ENCODE data around the gene PTPRR.

PTPRR gene

GRCh38 chr12:70910666-70911065 lies 9.9 kb downstream of the PTPRR start:
- Histone ChIP-seq H3F3A (ENCODE audit: low read depth) (no peaks in the 10 kb centered on the region), H3K9me3 (ENCODE audit: insufficient read depth, low read depth, low read length) (no peaks in the 10 kb centered on the region), H3K79me2 (ENCODE audit: insufficient read depth, low read length) (no peaks in the 10 kb centered on the region), H3K9ac (ENCODE audit: low read depth, low read length, poor library complexity, severe bottlenecking) (no peak overlapping the region), H2AFZ (ENCODE audit: low read length) (no peak overlapping the region), H3K36me3 (ENCODE audit: insufficient read depth, low read length) (no peaks in the 10 kb centered on the region), H3K27me3 (ENCODE audit: insufficient read depth, low read length, poor library complexity, severe bottlenecking) (no peaks in the 10 kb centered on the region), H3K9me2 (replicated peaks; ENCODE audit: low read depth, low read length) (no peaks in the 10 kb centered on the region), H4K20me1 (ENCODE audit: insufficient read depth, low read length, poor library complexity, severe bottlenecking) (no peaks in the 10 kb centered on the region), H3K4me1 (ENCODE audit: insufficient read depth, low read length, poor library complexity, severe bottlenecking) (peaks cover 13% of the 10 kb centered on the region), H3K4me3 (ENCODE audit: low read length, poor library complexity, severe bottlenecking) (no peak overlapping the region), H3K4me2 (ENCODE audit: low read depth, low read length, poor library complexity, severe bottlenecking) (no peak overlapping the region)
- TF ChIP-seq EZH2phosphoT487 (IDR thresholded peaks at IDR 0.05; ENCODE audit: borderline replicate concordance) = no peak
- no peak for TF ChIP-seq CTCF (conservative IDR thresholded peaks at IDR 0.05; ENCODE audit: low read length)

- Histone ChIP-seq H3F3A (ENCODE audit: low read depth) (no peaks in the 10 kb centered on the region), H3K4me1 (ENCODE audit: insufficient read depth, low read length, poor library complexity, severe bottlenecking) (peaks cover 13% of the 10 kb centered on the region), H3K79me2 (ENCODE audit: insufficient read depth, low read length) (no peaks in the 10 kb centered on the region), H3K9me2 (replicated peaks; ENCODE audit: low read depth, low read length) (no peaks in the 10 kb centered on the region), H3K36me3 (ENCODE audit: insufficient read depth, low read length) (no peaks in the 10 kb centered on the region), H3K4me3 (ENCODE audit: low read length, poor library complexity, severe bottlenecking) (no peak overlapping the region), H3K9ac (ENCODE audit: low read depth, low read length, poor library complexity, severe bottlenecking) (no peak overlapping the region), H4K20me1 (ENCODE audit: insufficient read depth, low read length, poor library complexity, severe bottlenecking) (no peaks in the 10 kb centered on the region), H3K27me3 (ENCODE audit: insufficient read depth, low read length, poor library complexity, severe bottlenecking) (no peaks in the 10 kb centered on the region), H3K9me3 (ENCODE audit: insufficient read depth, low read depth, low read length) (no peaks in the 10 kb centered on the region), H2AFZ (ENCODE audit: low read length) (no peak overlapping the region), H3K4me2 (ENCODE audit: low read depth, low read length, poor library complexity, severe bottlenecking) (no peak overlapping the region)
- no peak for TF ChIP-seq CTCF (conservative IDR thresholded peaks at IDR 0.05; ENCODE audit: low read length)
- TF ChIP-seq EZH2phosphoT487 (IDR thresholded peaks at IDR 0.05; ENCODE audit: borderline replicate concordance) = no peak
Measured at GRCh38 chr12:70908978-70909377, 11.6 kb downstream of the PTPRR start.

- no peak overlapping the region for H3K9ac ChIP-seq (ENCODE audit: low read depth, low read length, poor library complexity, severe bottlenecking)
- H3K4me1 ChIP-seq (ENCODE audit: insufficient read depth, low read length, poor library complexity, severe bottlenecking) = peaks cover 13% of the 10 kb centered on the region
- H3K9me2 ChIP-seq (replicated peaks; ENCODE audit: low read depth, low read length) = no peaks in the 10 kb centered on the region
- no peak overlapping the region for H3K4me2 ChIP-seq (ENCODE audit: low read depth, low read length, poor library complexity, severe bottlenecking)
- H4K20me1 ChIP-seq (ENCODE audit: insufficient read depth, low read length, poor library complexity, severe bottlenecking) = no peaks in the 10 kb centered on the region
- H3F3A ChIP-seq (ENCODE audit: low read depth) = no peaks in the 10 kb centered on the region
- no peaks in the 10 kb centered on the region for H3K36me3 ChIP-seq (ENCODE audit: insufficient read depth, low read length)
- no peaks in the 10 kb centered on the region for H3K9me3 ChIP-seq (ENCODE audit: insufficient read depth, low read depth, low read length)
- no peak overlapping the region for H2AFZ ChIP-seq (ENCODE audit: low read length)
- H3K79me2 ChIP-seq (ENCODE audit: insufficient read depth, low read length) = no peaks in the 10 kb centered on the region
- no peaks in the 10 kb centered on the region for H3K27me3 ChIP-seq (ENCODE audit: insufficient read depth, low read length, poor library complexity, severe bottlenecking)
- no peak for TF ChIP-seq EZH2phosphoT487 (IDR thresholded peaks at IDR 0.05; ENCODE audit: borderline replicate concordance)
- TF ChIP-seq CTCF (conservative IDR thresholded peaks at IDR 0.05; ENCODE audit: low read length) = no peak
- no peak overlapping the region for H3K4me3 ChIP-seq (ENCODE audit: low read length, poor library complexity, severe bottlenecking)
Measured at GRCh38 chr12:70907412-70907811, 13.1 kb downstream of the PTPRR start.

Measured in Loucy (cell line).